GM19395 (cell line): ENCODE data around the gene PRMT6.
"Not testable (repeated sequence)": the region's sequence is repeated elsewhere in the genome, so short reads cannot be mapped to it uniquely, and the experiment has no call there.

Experiments
- ATAC-seq: cut with Tn5 transposase; IDR thresholded peaks from one replicate; pipeline ENCODE4 v1.9.1; 2021; ENCODE audit warnings: mild to moderate bottlenecking, moderate library complexity; ENCODE audit not compliant: unreplicated experiment

The PRMT6 gene

DNA sequence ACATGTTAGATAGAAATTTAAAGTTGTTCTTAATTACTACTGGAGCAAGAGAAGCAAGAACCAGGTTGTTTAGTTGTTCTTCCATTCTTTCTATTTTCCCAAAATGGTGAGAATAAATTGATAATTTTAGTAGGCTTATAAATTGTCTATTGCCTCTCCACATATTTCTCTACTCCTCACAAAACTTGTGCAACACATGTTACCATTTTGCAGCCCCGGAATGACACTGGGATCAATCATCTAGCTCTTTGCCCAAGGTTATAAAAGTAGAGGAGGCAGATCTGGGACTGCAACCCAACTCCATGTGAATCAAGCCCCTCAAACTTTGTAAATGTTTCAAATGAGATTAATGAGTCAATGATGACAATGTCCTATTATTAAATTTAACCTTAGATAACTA is 34.9 kb downstream of the PRMT6 start:
- no peak for ATAC-seq

- ATAC-seq = not testable (repeated sequence)
Observed at GRCh38 chr1:107093395-107093794, 36.9 kb downstream of the PRMT6 start.

GRCh38 chr1:107095647-107096046 is 39.2 kb downstream of the PRMT6 start:
- no peak for ATAC-seq

GRCh38 chr1:107096690-107097089 is 40.2 kb downstream of the PRMT6 start:
- no peak for ATAC-seq

- no peak for ATAC-seq
Observed at GRCh38 chr1:107098961-107099360, 42.5 kb downstream of the PRMT6 start.

GRCh38 chr1:107100331-107100984 is 44.0 kb downstream of the PRMT6 start:
- ATAC-seq = no peak

DNA sequence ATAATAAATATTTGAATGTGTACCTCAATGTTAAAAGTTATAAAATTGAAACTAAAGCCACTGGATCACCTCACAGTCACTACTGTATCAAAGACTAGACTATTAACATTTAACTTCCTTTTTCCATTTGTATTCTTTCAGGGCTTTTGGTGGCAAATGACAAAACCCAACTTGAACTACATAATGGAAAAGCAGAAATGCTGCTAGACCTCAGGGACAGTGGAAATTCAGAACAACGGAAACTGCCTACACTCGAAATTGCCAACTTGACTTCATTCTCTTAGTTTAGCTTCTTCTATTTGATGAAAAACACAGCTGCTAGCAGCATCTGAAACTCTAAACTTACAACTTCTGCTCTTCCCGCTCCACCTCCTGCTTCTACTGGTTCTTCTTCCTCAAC is 49.4 kb downstream of the PRMT6 start:
- ATAC-seq = no peak
